Lower leg skin (tissue), 4 donors: Measurements from ENCODE around the gene C12orf76. TPM values are rescaled to one million over a fixed set of nuclear protein-coding genes. Genes with fewer than 3 reads are reported as not detected.
A peak's percentile ranks its signal among the peaks of the same experiment; 100 is the strongest.
"Not testable (repeated sequence)": the region's sequence is repeated elsewhere in the genome, so short reads cannot be mapped to it uniquely, and the experiment has no call there.

Experiments
- DNase-seq, 2 donors: peaks; one replicate each; pipeline ENCODE4 v3.0.0-alpha.2; 2019; ENCODE audit warnings: low spot score in 2 of 2
- H3K4me3 ChIP-seq: fragments of 200-600 bp; sonication (generic); 2 replicates; pipeline ENCODE4 v1.5.1; 2017; ENCODE audit warnings: mild to moderate bottlenecking, low read depth; ENCODE audit not compliant: poor library complexity, severe bottlenecking
- POLR2A ChIP-seq, 2 donors: fragments of 450-650 bp; IDR thresholded peaks; one replicate each; pipeline ENCODE4 v1.6.1; 2016 to 2017; ENCODE audit warnings: antibody characterized with exemption in 2 of 2, mild to moderate bottlenecking in 1 of 2, moderate library complexity in 1 of 2
- WGBS, 2 donors: methylation state at CpG; one replicate each; pipeline ENCODE4 v1.1.5; 2018; 5-methylcytosine and 5-hydroxymethylcytosine counted together
- intact Hi-C: fragments of 100-400 bp; cut with DNase I; formaldehyde crosslinking; loops from one replicate; pipeline ENCODE4 v1.15.0; 2023; ENCODE audit warnings: low total_unique reads
- total RNA-seq, 4 donors: library from RNA; depleted of rRNA; stranded (reverse); fragments of >200 nt; gene quantifications; one replicate each; pipeline ENCODE4 v1.1.0, GENCODE V29; 2016
- TF ChIP-seq, protein P1 (sequence below), 3 donors: fragments of 450-650 bp; IDR thresholded peaks; one replicate each; pipeline ENCODE4 v1.5.1; 2016; ENCODE audit warnings: antibody characterized with exemption in 3 of 3, mild to moderate bottlenecking in 3 of 3, moderate library complexity in 2 of 3

The C12orf76 gene
- total RNA-seq, 4 donors from 2014 or later = 4.2 to 10.0 (median 8.8) TPM

- intact Hi-C loops = no loop called here
- no peak for TF ChIP-seq POLR2A (IDR thresholded peaks at IDR 0.05)
- TF ChIP-seq, protein P1, sequence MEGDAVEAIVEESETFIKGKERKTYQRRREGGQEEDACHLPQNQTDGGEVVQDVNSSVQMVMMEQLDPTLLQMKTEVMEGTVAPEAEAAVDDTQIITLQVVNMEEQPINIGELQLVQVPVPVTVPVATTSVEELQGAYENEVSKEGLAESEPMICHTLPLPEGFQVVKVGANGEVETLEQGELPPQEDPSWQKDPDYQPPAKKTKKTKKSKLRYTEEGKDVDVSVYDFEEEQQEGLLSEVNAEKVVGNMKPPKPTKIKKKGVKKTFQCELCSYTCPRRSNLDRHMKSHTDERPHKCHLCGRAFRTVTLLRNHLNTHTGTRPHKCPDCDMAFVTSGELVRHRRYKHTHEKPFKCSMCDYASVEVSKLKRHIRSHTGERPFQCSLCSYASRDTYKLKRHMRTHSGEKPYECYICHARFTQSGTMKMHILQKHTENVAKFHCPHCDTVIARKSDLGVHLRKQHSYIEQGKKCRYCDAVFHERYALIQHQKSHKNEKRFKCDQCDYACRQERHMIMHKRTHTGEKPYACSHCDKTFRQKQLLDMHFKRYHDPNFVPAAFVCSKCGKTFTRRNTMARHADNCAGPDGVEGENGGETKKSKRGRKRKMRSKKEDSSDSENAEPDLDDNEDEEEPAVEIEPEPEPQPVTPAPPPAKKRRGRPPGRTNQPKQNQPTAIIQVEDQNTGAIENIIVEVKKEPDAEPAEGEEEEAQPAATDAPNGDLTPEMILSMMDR (IDR thresholded peaks at IDR 0.05) = no peak
- 76 to 79% methylated on average over 5 of the region's 5 CpGs for WGBS, 2 donors
- DNase-seq = no peak
- no peak overlapping the region for H3K4me3 ChIP-seq
Observed at GRCh38 chr12:110074089-110074488, 25.8 kb upstream of the C12orf76 start.

DNA sequence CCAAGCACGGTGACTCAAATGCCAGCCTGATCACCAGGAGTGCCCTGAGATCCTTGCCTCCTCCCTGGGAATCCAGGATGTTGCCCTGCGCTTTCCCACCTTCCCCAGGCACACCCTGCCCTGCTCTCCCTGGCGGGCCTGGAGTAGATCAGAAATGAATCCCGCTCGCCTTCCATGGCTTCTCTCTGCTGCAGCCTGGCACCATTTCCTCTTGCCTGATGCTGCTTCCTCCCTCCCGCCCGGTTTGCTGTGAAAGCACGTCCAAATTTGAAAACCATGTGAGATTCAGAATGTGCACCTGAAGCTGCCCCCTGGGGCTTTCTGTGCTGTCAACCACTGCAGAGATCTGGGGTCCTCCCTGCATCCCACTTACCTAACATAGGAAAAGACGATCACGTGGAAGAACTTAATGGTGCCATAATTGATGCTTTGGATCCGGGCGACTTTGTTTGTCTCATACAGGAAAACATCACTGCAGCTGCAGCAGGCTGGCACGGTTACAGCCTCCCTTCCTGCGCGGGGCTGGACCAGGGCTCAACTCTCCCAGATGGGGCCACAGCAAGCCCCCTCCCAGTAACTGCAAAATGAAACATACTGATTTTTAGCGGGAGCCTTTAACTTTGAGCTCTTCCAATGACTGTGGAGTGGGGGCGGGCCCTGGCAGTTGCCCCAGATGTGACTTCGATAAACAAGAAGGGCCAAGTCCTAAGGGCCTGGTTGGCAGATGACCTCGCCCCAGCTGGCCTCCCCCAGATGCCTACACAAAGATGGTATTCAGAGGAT is 24.9 kb upstream of the C12orf76 start:
- TF ChIP-seq, protein P1 (IDR thresholded peaks at IDR 0.05) = no peak
- no peak for TF ChIP-seq POLR2A (IDR thresholded peaks at IDR 0.05)

GRCh38 chr12:110072636-110073035 is 24.3 kb upstream of the C12orf76 start:
- H3K4me3 ChIP-seq, intact Hi-C loops, DNase-seq: not testable (repeated sequence)
- 54 to 69% methylated on average over 9 of the region's 9 CpGs for WGBS, 2 donors

More for the DNA sequence above, 24.9 kb upstream of the C12orf76 start:
- WGBS, 2 donors = 6 to 11% methylated on average over 19 of the region's 19 CpGs
- DNase-seq = peak; percentile 25 to 87
- intact Hi-C loops = no loop called here
- peak overlapping the region; percentile 21 for H3K4me3 ChIP-seq

DNA sequence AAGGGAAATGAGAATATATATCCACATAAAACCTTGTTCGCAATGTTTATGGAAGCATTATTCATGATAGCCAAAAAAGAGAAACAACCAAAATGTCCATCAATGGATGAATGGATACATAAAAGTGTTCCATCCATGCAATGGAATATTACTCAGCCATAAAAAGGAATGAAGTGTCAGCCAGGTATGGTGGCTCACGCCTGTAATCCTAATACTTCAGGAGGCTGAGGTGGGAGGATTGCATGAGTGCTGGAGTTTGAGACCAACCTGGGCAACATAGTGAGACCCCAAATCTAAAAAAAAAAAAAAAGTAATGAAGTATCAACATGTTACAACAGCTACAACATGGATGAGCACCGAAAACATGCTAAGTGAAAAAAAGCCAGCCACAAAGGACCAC is 23.6 kb upstream of the C12orf76 start:
- intact Hi-C loops = no loop called here
- 94 to 97% methylated on average over 3 of the region's 3 CpGs for WGBS, 2 donors
- no peak for DNase-seq
- TF ChIP-seq, protein P1 (IDR thresholded peaks at IDR 0.05) = no peak
- TF ChIP-seq POLR2A (IDR thresholded peaks at IDR 0.05) = no peak
- H3K4me3 ChIP-seq = no peak overlapping the region

GRCh38 chr12:110071504-110071903 is 23.2 kb upstream of the C12orf76 start:
- no peak overlapping the region for H3K4me3 ChIP-seq
- intact Hi-C loops = no loop called here
- no peak for DNase-seq
- TF ChIP-seq, protein P1 (IDR thresholded peaks at IDR 0.05) = no peak
- no peak for TF ChIP-seq POLR2A (IDR thresholded peaks at IDR 0.05)

- DNase-seq = no peak
- TF ChIP-seq, protein P1 (IDR thresholded peaks at IDR 0.05) = no peak
- no peak for TF ChIP-seq POLR2A (IDR thresholded peaks at IDR 0.05)
- intact Hi-C loops = no loop called here
- 94 to 99% methylated on average over 2 of the region's 2 CpGs for WGBS, 2 donors
- H3K4me3 ChIP-seq = no peak overlapping the region
Observed at GRCh38 chr12:110068654-110069053, 20.3 kb upstream of the C12orf76 start.

- H3K4me3 ChIP-seq, DNase-seq, intact Hi-C loops: not testable (repeated sequence)
- 92 to 94% methylated on average over 9 of the region's 9 CpGs for WGBS, 2 donors
Observed at GRCh38 chr12:110068115-110068514, 19.8 kb upstream of the C12orf76 start.
